Sigmoid colon (tissue), 7 donors: Measurements from ENCODE around the gene MC1R. TPM values are rescaled to one million over a fixed set of nuclear protein-coding genes. Genes with fewer than 3 reads are reported as not detected.

Experiments used
- DNase-seq: peaks from one replicate; pipeline ENCODE4 v3.0.0-alpha.2; 2019
- H3K27ac ChIP-seq, 4 donors: fragments of 200-600 bp; sonication (generic); one replicate each; pipeline ENCODE4 v1.5.1; 2016 to 2019; ENCODE audit warnings: mild to moderate bottlenecking in 1 of 4
- H3K27me3 ChIP-seq, 3 donors: fragments of 200-600 bp; sonication (generic); one replicate each; pipeline ENCODE4 v1.5.1; 2019; ENCODE audit warnings: mild to moderate bottlenecking in 1 of 3
- H3K36me3 ChIP-seq, 4 donors: fragments of 200-600 bp; sonication (generic); one replicate each; pipeline ENCODE4 v1.5.1; 2016 to 2019
- H3K4me1 ChIP-seq, 4 donors: fragments of 200-600 bp; sonication (generic); one replicate each; pipeline ENCODE4 v1.5.1; 2017 to 2019
- H3K4me3 ChIP-seq, 4 donors: fragments of 200-600 bp; sonication (generic); one replicate each; pipeline ENCODE4 v1.5.1; 2017 to 2019; ENCODE audit warnings: mild to moderate bottlenecking in 2 of 4, moderate library complexity in 1 of 4
- H3K9me3 ChIP-seq, 4 donors: fragments of 200-600 bp in 3 of 4; sonication (generic) in 3 of 4; one replicate each; pipeline versions ENCODE4 v1.5.1 to v1.6.1; 2013 to 2019
- CTCF ChIP-seq, 4 experiments: fragments of 450-650 bp in 3 of 4; fragments of 200-600 bp in 1 of 4; IDR thresholded peaks; one replicate each; pipeline ENCODE4 v1.5.1; 2016 to 2019; ENCODE audit warnings: antibody characterized with exemption in 4 of 4, mild to moderate bottlenecking in 3 of 4, moderate library complexity in 2 of 4
- EP300 ChIP-seq, 4 donors: sonication (generic); formaldehyde crosslinking; IDR thresholded peaks; one replicate each; pipeline ENCODE4 v1.6.1; 2017; ENCODE audit warnings: antibody characterized with exemption in 4 of 4
- POLR2A ChIP-seq, 2 donors: fragments of 450-650 bp; IDR thresholded peaks; one replicate each; pipeline ENCODE4 v1.6.1; 2016; ENCODE audit warnings: antibody characterized with exemption in 2 of 2, mild to moderate bottlenecking in 2 of 2, moderate library complexity in 2 of 2
- POLR2AphosphoS5 ChIP-seq, 4 donors: sonication (generic); formaldehyde crosslinking; IDR thresholded peaks; one replicate each; pipeline ENCODE4 v1.6.1; 2017; ENCODE audit warnings: antibody characterized with exemption in 4 of 4
- WGBS, 2 donors: extraction: QIAGEN DNeasy Blood & Tissue Kit; methylation state at CpG; one replicate each; pipeline ENCODE4 v1.1.7; 2013; 5-methylcytosine and 5-hydroxymethylcytosine counted together
- intact Hi-C: fragments of 100-400 bp; cut with DNase I; formaldehyde crosslinking; loops from one replicate; pipeline ENCODE4 v1.15.1; 2023
- polyA plus RNA-seq, 3 donors: library from polyadenylated mRNA; stranded (reverse); fragments of 200-250 nt; gene quantifications; one replicate each; pipeline ENCODE4 v1.2.3, GENCODE V29; 2013
- total RNA-seq, 4 donors: library from RNA; depleted of rRNA; stranded (reverse); fragments of >200 nt; gene quantifications; one replicate each; pipeline ENCODE4 v1.1.0, GENCODE V29; 2016
- donor health status: healthy with polysubstance abuse.
- donor health status: Bipolar disorder and iron deficiency.
- donor health status: healthy.

Gene MC1R
- 1 to 10 TPM; 2.1 to 8.0 (median 4.5) TPM for total RNA-seq
- 1 to 10 TPM in 1 of 3 donors, not detected in 2; 5.6 TPM for polyA plus RNA-seq

- intact Hi-C loops = no loop called here
- TF ChIP-seq EP300 (IDR thresholded peaks at IDR 0.05) = no peak
- peak in 1 of 4 experiments; percentile 27 for TF ChIP-seq CTCF (IDR thresholded peaks at IDR 0.05)
Observed at GRCh38 chr16:89918453-89919347, at the start of gene MC1R. Gene MC1R (plus strand): TSS chr16:89918862. CDS start chr16:89919259, 397 bp downstream.

DNA sequence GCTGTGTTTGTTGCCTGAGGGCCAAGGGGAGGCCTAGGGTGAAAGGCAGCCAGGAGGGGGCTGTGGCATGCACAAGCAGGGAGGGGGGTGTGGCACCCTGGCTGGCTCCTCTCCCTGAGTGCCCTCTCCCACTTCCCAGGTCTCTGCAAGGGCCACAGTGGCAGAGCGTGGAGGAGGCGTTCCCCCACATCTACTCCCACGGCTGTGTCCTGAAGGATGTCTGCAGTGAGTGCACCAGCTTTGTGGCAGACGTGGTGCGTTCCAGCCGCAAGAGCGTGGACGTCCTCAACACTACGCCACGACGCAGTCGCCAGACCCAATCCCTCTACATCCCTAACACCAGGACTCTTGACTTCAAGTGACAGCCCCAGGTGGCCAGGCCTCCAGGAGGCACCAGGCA, 48.8 kb upstream of the MC1R start:
- no peak overlapping the region for H3K27ac ChIP-seq
- peaks cover 0 to 8% (median 0%) of the 10 kb centered on the region in 4 donors for H3K9me3 ChIP-seq
- WGBS, 2 donors = 91 to 95% methylated on average over 12 of the region's 12 CpGs
- no peaks in the 10 kb centered on the region for H3K27me3 ChIP-seq
- H3K36me3 ChIP-seq = no peaks in the 10 kb centered on the region
- TF ChIP-seq POLR2A (IDR thresholded peaks at IDR 0.05) = no peak
- TF ChIP-seq CTCF (IDR thresholded peaks at IDR 0.05) = no peak
- no peak for TF ChIP-seq POLR2AphosphoS5 (IDR thresholded peaks at IDR 0.05)
- TF ChIP-seq EP300 (IDR thresholded peaks at IDR 0.05) = no peak
- DNase-seq = no peak
- no peak overlapping the region for H3K4me3 ChIP-seq
- intact Hi-C loops = loop anchor here (5.0 kb wide), 2 partner anchors 53 to 183 kb away; partner anchors contain the start of genes CDK10 and FANCA
- peaks cover 0 to 18% (median 18%) of the 10 kb centered on the region in 4 donors for H3K4me1 ChIP-seq

More at GRCh38 chr16:89918453-89919347, at the start of gene MC1R:
- Histone ChIP-seq H3K36me3 (no peaks in the 10 kb centered on the region), H3K4me1 (peaks cover 0 to 54% (median 48%) of the 10 kb centered on the region in 4 donors), H3K9me3 (no peaks in the 10 kb centered on the region), H3K27ac (peak within 1 kb of the TSS in 3 of 4 donors; percentile 23 to 66 (median 43)), H3K27me3 (peaks cover 4 to 14% (median 5%) of the 10 kb centered on the region in 3 donors), H3K4me3 (peak within 1 kb of the TSS in 3 of 4 donors; percentile 28 to 41 (median 39))
- WGBS, 2 donors = 7% methylated on average over 23 of the region's 23 CpGs
- no peak for DNase-seq

DNA sequence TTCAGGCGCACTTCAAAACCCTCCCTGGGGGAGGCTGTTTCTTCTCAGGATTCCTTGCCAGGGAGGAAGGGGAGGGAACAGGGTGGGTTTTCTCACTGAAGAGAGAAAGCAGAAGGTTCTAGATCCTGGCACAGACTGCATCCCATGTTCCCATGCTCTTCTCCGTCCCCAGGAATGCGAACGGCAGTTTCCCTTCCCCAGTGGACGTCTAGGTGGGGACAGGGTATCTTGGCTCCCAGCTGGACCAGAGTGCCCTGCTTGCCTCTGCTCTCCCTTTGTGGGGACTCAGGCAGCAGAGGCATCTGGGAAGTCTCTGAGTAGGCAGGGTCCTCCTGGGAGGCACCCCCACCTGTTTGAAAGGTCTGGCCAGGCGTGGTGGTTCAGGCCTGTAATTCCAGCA, 48.2 kb upstream of the MC1R start:
- 86 to 93% methylated on average over 6 of the region's 6 CpGs for WGBS, 2 donors
- no peak for TF ChIP-seq CTCF (IDR thresholded peaks at IDR 0.05)
- TF ChIP-seq POLR2A (IDR thresholded peaks at IDR 0.05) = no peak
- no peak for TF ChIP-seq POLR2AphosphoS5 (IDR thresholded peaks at IDR 0.05)
- no peak for TF ChIP-seq EP300 (IDR thresholded peaks at IDR 0.05)
- intact Hi-C loops = loop anchor here (5.0 kb wide), 2 partner anchors 53 to 183 kb away; partner anchors contain the start of genes CDK10 and FANCA

GRCh38 chr16:89871895-89872294, 46.8 kb upstream of the MC1R start:
- intact Hi-C loops = loop anchor here (5.0 kb wide), 2 partner anchors 55 to 185 kb away; partner anchors contain the start of genes CDK10 and FANCA
- Histone ChIP-seq H3K4me1 (peaks cover 0 to 28% (median 22%) of the 10 kb centered on the region in 4 donors), H3K36me3 (peaks cover 0 to 8% (median 0%) of the 10 kb centered on the region in 4 donors), H3K9me3 (peaks cover 0 to 8% (median 0%) of the 10 kb centered on the region in 4 donors), H3K27ac (no peak overlapping the region), H3K4me3 (no peak overlapping the region), H3K27me3 (no peaks in the 10 kb centered on the region)
- WGBS, 2 donors = 69 to 85% methylated on average over 9 of the region's 9 CpGs
- TF ChIP-seq POLR2AphosphoS5 (IDR thresholded peaks at IDR 0.05) (no peak), EP300 (IDR thresholded peaks at IDR 0.05) (no peak), POLR2A (IDR thresholded peaks at IDR 0.05) (no peak), CTCF (IDR thresholded peaks at IDR 0.05) (no peak)
- no peak for DNase-seq

More for the DNA sequence above, 48.2 kb upstream of the MC1R start:
- H3K27ac ChIP-seq = no peak overlapping the region
- no peak for DNase-seq
- H3K36me3 ChIP-seq = no peaks in the 10 kb centered on the region
- H3K4me3 ChIP-seq = no peak overlapping the region
- H3K4me1 ChIP-seq = peaks cover 0 to 22% (median 20%) of the 10 kb centered on the region in 4 donors
- H3K27me3 ChIP-seq = no peaks in the 10 kb centered on the region
- peaks cover 0 to 8% (median 0%) of the 10 kb centered on the region in 4 donors for H3K9me3 ChIP-seq
